Measurements from ENCODE around the gene PDE10A. TPM values are rescaled to one million over a fixed set of nuclear protein-coding genes. Genes with fewer than 3 reads are reported as not detected.

PDE10A gene
- total and polyA plus RNA-seq, 4 donors: 1.0 to 6.2 (median 3.0) TPM

DNA sequence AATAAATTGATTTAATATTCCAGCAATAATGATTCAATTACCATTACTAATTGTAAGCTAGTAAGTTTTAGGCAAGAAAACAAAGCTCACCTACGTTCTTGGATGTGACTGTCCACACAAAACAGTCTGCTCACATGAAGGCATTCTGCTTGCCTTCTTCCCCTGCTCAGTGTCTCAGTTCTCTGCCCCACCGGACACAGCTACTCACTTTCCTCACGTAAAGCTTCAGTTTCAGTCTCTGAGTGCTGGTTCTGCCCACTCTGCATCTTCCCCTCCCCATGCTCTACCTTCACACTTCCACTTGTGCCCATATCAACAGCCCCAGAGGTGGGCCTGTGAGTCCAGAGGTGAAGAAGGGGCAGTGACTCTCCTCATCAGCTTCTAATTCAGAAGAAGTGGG, 279.7 kb downstream of the PDE10A start:
- DNase-seq: no peak
- H3K4me1 ChIP-seq (ENCODE audit: control insufficient read depth in 5 of 5, insufficient read depth in 5 of 5, low read length in 5 of 5): no peaks in the 10 kb centered on the region
- no peak overlapping the region for H3K27ac ChIP-seq (ENCODE audit: low read depth in 1 of 2, low read length in 1 of 2)
- WGBS, 2 donors: 82 to 87% methylated on average over 3 of the region's 3 CpGs
- peaks cover 0 to 13% (median 3%) of the 10 kb centered on the region in 4 donors for H3K36me3 ChIP-seq (ENCODE audit: control insufficient read depth in 4 of 4, insufficient read depth in 4 of 4, low read length in 4 of 4)
- no peak for ATAC-seq (ENCODE audit: insufficient read depth, low FRiP score)
- no peak overlapping the region for H3K9ac ChIP-seq (ENCODE audit: insufficient read depth in 1 of 2, low read length in 2 of 2)
- H3K27me3 ChIP-seq (ENCODE audit: control insufficient read depth in 3 of 3, insufficient read depth in 3 of 3, low read length in 2 of 3): no peaks in the 10 kb centered on the region
- TF ChIP-seq, protein P1, sequence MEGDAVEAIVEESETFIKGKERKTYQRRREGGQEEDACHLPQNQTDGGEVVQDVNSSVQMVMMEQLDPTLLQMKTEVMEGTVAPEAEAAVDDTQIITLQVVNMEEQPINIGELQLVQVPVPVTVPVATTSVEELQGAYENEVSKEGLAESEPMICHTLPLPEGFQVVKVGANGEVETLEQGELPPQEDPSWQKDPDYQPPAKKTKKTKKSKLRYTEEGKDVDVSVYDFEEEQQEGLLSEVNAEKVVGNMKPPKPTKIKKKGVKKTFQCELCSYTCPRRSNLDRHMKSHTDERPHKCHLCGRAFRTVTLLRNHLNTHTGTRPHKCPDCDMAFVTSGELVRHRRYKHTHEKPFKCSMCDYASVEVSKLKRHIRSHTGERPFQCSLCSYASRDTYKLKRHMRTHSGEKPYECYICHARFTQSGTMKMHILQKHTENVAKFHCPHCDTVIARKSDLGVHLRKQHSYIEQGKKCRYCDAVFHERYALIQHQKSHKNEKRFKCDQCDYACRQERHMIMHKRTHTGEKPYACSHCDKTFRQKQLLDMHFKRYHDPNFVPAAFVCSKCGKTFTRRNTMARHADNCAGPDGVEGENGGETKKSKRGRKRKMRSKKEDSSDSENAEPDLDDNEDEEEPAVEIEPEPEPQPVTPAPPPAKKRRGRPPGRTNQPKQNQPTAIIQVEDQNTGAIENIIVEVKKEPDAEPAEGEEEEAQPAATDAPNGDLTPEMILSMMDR (IDR thresholded peaks at IDR 0.05; ENCODE audit: control extremely low read depth, extremely low read depth): no peak
- peaks cover 0 to 2% (median 0%) of the 10 kb centered on the region in 4 donors for H3K9me3 ChIP-seq (ENCODE audit: control insufficient read depth in 4 of 4, insufficient read depth in 3 of 4, low read length in 3 of 4)
- no peak overlapping the region for H3K4me3 ChIP-seq

DNA sequence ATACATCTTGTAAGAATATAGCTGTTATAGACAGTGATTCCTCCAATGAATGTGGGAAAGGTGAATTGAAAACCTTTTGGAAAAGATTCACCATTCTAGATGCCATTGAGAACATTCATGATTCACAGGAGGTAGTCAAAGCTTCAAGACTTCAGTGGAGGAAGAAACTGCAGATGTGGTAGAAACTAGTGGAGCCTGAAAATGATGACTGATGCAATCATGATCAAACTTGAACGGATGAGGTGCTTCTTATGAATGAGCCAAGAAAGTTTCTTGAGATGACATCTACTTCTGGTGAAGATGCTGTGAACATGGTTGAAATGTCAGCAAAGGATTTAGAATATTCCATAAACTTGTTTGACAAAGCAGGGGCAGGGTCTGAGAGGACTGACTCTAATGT, 286.9 kb downstream of the PDE10A start:
- H3K4me1 ChIP-seq (ENCODE audit: control insufficient read depth in 5 of 5, insufficient read depth in 5 of 5, low read length in 5 of 5): no peaks in the 10 kb centered on the region
- 88 to 93% methylated on average over 1 of the region's 1 CpG for WGBS, 2 donors
- H3K36me3 ChIP-seq (ENCODE audit: control insufficient read depth in 4 of 4, insufficient read depth in 4 of 4, low read length in 4 of 4): peaks cover 0 to 9% (median 0%) of the 10 kb centered on the region in 4 donors
- DNase-seq: no peak
- H3K4me3 ChIP-seq: no peak overlapping the region
- H3K9ac ChIP-seq (ENCODE audit: insufficient read depth in 1 of 2, low read length in 2 of 2): no peak overlapping the region
- TF ChIP-seq, protein P1 (IDR thresholded peaks at IDR 0.05; ENCODE audit: control extremely low read depth, extremely low read depth): no peak
- no peaks in the 10 kb centered on the region for H3K9me3 ChIP-seq (ENCODE audit: control insufficient read depth in 4 of 4, insufficient read depth in 3 of 4, low read length in 3 of 4)
- H3K27me3 ChIP-seq (ENCODE audit: control insufficient read depth in 3 of 3, insufficient read depth in 3 of 3, low read length in 2 of 3): no peaks in the 10 kb centered on the region
- no peak overlapping the region for H3K27ac ChIP-seq (ENCODE audit: low read depth in 1 of 2, low read length in 1 of 2)
- no peak for ATAC-seq (ENCODE audit: insufficient read depth, low FRiP score)

DNA sequence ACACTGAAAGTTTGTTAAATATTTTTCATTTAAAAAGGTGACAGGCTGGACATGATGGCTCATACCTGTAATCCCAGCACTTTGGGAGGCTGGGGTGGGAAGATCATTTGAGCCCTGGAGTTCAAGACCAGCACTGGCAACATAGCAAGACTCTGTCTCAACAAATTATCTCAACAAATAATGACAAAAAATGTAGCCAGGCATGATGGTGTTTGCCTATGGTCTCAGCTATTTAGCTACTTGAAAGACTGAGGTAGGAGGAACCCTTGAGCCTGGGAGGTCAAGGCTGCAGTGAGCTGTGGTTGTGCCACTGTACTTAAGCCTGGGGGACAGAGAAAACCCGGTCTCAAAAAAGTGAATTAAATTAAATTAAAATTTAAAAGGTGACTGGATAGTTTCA, 297.7 kb downstream of the PDE10A start:
- H3K36me3 ChIP-seq (ENCODE audit: control insufficient read depth in 4 of 4, insufficient read depth in 4 of 4, low read length in 4 of 4): peaks cover 0 to 3% (median 0%) of the 10 kb centered on the region in 4 donors
- 81 to 87% methylated on average over 1 of the region's 1 CpG for WGBS, 2 donors
- H3K27me3 ChIP-seq (ENCODE audit: control insufficient read depth in 3 of 3, insufficient read depth in 3 of 3, low read length in 2 of 3): no peaks in the 10 kb centered on the region
- peaks cover 0 to 6% (median 0%) of the 10 kb centered on the region in 4 donors for H3K9me3 ChIP-seq (ENCODE audit: control insufficient read depth in 4 of 4, insufficient read depth in 3 of 4, low read length in 3 of 4)
- H3K4me3 ChIP-seq: no peak overlapping the region
- no peaks in the 10 kb centered on the region for H3K4me1 ChIP-seq (ENCODE audit: control insufficient read depth in 5 of 5, insufficient read depth in 5 of 5, low read length in 5 of 5)
- ATAC-seq (ENCODE audit: insufficient read depth, low FRiP score) (no peak), DNase-seq (no peak)
- no peak overlapping the region for H3K27ac ChIP-seq (ENCODE audit: low read depth in 1 of 2, low read length in 1 of 2)
- no peak overlapping the region for H3K9ac ChIP-seq (ENCODE audit: insufficient read depth in 1 of 2, low read length in 2 of 2)
- TF ChIP-seq, protein P1 (IDR thresholded peaks at IDR 0.05; ENCODE audit: control extremely low read depth, extremely low read depth): no peak

DNA sequence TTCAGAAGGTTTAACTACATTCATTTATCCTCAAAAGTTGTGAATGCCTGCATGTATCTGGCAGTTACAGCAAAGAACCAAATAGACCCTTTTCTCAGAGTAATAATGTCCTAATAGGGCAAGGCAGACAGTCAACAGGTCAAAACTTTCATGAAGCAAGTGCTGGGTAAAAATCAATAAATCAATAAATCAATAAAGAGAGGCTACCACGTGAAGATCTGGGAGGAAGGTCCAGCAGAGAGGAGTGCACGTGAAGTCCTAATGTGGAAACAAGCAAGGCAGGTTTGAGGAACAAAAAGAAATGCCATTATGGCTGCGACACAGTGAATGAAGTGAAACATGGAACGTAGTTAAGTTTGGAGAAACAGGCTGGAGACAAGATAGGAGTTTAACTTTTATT, 317.3 kb downstream of the PDE10A start:
- Histone ChIP-seq H3K27ac (ENCODE audit: low read depth in 1 of 2, low read length in 1 of 2) (no peak overlapping the region), H3K4me1 (ENCODE audit: control insufficient read depth in 5 of 5, insufficient read depth in 5 of 5, low read length in 5 of 5) (no peaks in the 10 kb centered on the region), H3K9me3 (ENCODE audit: control insufficient read depth in 4 of 4, insufficient read depth in 3 of 4, low read length in 3 of 4) (peaks cover 0 to 6% (median 0%) of the 10 kb centered on the region in 4 donors), H3K4me3 (no peak overlapping the region), H3K36me3 (ENCODE audit: control insufficient read depth in 4 of 4, insufficient read depth in 4 of 4, low read length in 4 of 4) (peaks cover 0 to 12% (median 6%) of the 10 kb centered on the region in 4 donors), H3K9ac (ENCODE audit: insufficient read depth in 1 of 2, low read length in 2 of 2) (no peak overlapping the region), H3K27me3 (ENCODE audit: control insufficient read depth in 3 of 3, insufficient read depth in 3 of 3, low read length in 2 of 3) (no peaks in the 10 kb centered on the region)
- TF ChIP-seq, protein P1 (IDR thresholded peaks at IDR 0.05; ENCODE audit: control extremely low read depth, extremely low read depth): no peak
- WGBS, 2 donors: 83 to 85% methylated on average over 4 of the region's 4 CpGs
- DNase-seq (no peak), ATAC-seq (ENCODE audit: insufficient read depth, low FRiP score) (no peak)
